H1 (cell line): ENCODE data around the gene TPRX1. TPM values are rescaled to one million over a fixed set of nuclear protein-coding genes. Genes with fewer than 3 reads are reported as not detected.
A peak's percentile ranks its signal among the peaks of the same experiment; 100 is the strongest.

ENCODE experiments used
- ASH2L ChIP-seq: fragments of 200-600, 300-600 bp; sonication (generic); IDR thresholded peaks from one replicate; pipeline ENCODE4 v1.7.1; 2017; ENCODE audit warnings: low read length
- BCL11A ChIP-seq, 2 experiments: IDR thresholded peaks; one replicate each; pipeline ENCODE4 v1.6.1; 2011; ENCODE audit warnings: low read depth in 2 of 2, low read length in 2 of 2, mild to moderate bottlenecking in 2 of 2
- CBX8 ChIP-seq: fragments of 300-800, 300-1000 bp; sonication (generic); IDR thresholded peaks from 2 replicates; pipeline ENCODE4 v1.7.1; 2016; ENCODE audit warnings: low read depth, low read length, borderline replicate concordance
- CEBPB ChIP-seq: IDR thresholded peaks from 2 replicates; pipeline ENCODE4 v1.6.1; 2012; ENCODE audit warnings: low read depth, low read length
- CHD2 ChIP-seq: IDR thresholded peaks from 2 replicates; pipeline ENCODE4 v1.6.1; 2012; ENCODE audit warnings: low read length, improper control_type of control experiment
- EGR1 ChIP-seq: IDR thresholded peaks from 2 replicates; pipeline ENCODE4 v1.6.1; 2011; ENCODE audit warnings: low read depth, low read length, borderline replicate concordance
- FOSL1 ChIP-seq: IDR thresholded peaks from 2 replicates; pipeline ENCODE4 v1.6.1; 2011; ENCODE audit warnings: mild to moderate bottlenecking, low read depth, low read length, moderate library complexity; ENCODE audit not compliant: insufficient read depth
- GABPA ChIP-seq: IDR thresholded peaks from 2 replicates; pipeline ENCODE4 v1.6.1; 2011; ENCODE audit warnings: mild to moderate bottlenecking, low read length, moderate library complexity, borderline replicate concordance; ENCODE audit not compliant: insufficient read depth
- GTF2F1 ChIP-seq: IDR thresholded peaks from 2 replicates; pipeline ENCODE4 v1.6.1; 2012; ENCODE audit warnings: low read depth, low read length, improper control_type of control experiment, borderline replicate concordance
- HDAC6 ChIP-seq: IDR thresholded peaks from one replicate; pipeline ENCODE4 v1.7.1; 2012; ENCODE audit warnings: low read depth, mild to moderate bottlenecking, inconsistent platforms, low read length, moderate library complexity
- JUN ChIP-seq: IDR thresholded peaks from 2 replicates; pipeline ENCODE4 v1.6.1; 2011; ENCODE audit warnings: low read depth, mild to moderate bottlenecking, improper control_type of control experiment, low read length
- JUND ChIP-seq: IDR thresholded peaks from 2 replicates; pipeline ENCODE4 v1.6.1; 2011; ENCODE audit warnings: mild to moderate bottlenecking, improper control_type of control experiment, low read length
- PHF8 ChIP-seq: fragments of 200-600 bp; sonication (generic); conservative IDR thresholded peaks from 2 replicates; pipeline ENCODE4 v1.7.1; 2012; ENCODE audit warnings: low read depth, mild to moderate bottlenecking, inconsistent platforms, low read length, moderate library complexity
- POLR2A ChIP-seq, 2 experiments: IDR thresholded peaks; 1 replicate in 1 of 2; 2 replicates in 1 of 2; pipeline ENCODE4 v1.6.1; 2011; ENCODE audit warnings: low read depth in 2 of 2, low read length in 2 of 2, mild to moderate bottlenecking in 2 of 2; ENCODE audit errors: control extremely low read depth in 1 of 2
- POU5F1 ChIP-seq: IDR thresholded peaks from 2 replicates; pipeline ENCODE4 v1.6.1; 2011; ENCODE audit warnings: low read depth, mild to moderate bottlenecking, low read length, moderate library complexity
- RAD21 ChIP-seq, 2 experiments: IDR thresholded peaks in 1 of 2; conservative IDR thresholded peaks in 1 of 2; 2 replicates each; pipeline ENCODE4 v1.6.1; 2011; ENCODE audit warnings: low read depth in 2 of 2, low read length in 2 of 2, improper control_type of control experiment in 1 of 2, inconsistent platforms in 1 of 2, mild to moderate bottlenecking in 1 of 2, moderate library complexity in 1 of 2
- RBBP5 ChIP-seq: IDR thresholded peaks from 2 replicates; pipeline ENCODE4 v1.7.1; 2012; ENCODE audit warnings: low read depth, mild to moderate bottlenecking, inconsistent platforms, low read length, moderate library complexity, borderline replicate concordance
- RFX5 ChIP-seq: IDR thresholded peaks from 2 replicates; pipeline ENCODE4 v1.6.1; 2011; ENCODE audit warnings: low read depth, low read length, improper control_type of control experiment, borderline replicate concordance
- RNF2 ChIP-seq: fragments of 200-900, 300-1000 bp; sonication (generic); IDR thresholded peaks from 2 replicates; pipeline ENCODE4 v1.7.1; 2016; ENCODE audit warnings: borderline replicate concordance, low read depth, mild to moderate bottlenecking, antibody characterized with exemption, low read length; ENCODE audit not compliant: poor library complexity, severe bottlenecking; ENCODE audit errors: missing control alignments
- SIRT6 ChIP-seq: IDR thresholded peaks from one replicate; pipeline ENCODE4 v1.7.1; 2012; ENCODE audit warnings: low read length, inconsistent platforms
- SP2 ChIP-seq: IDR thresholded peaks from 2 replicates; pipeline ENCODE4 v1.6.1; 2012; ENCODE audit warnings: mild to moderate bottlenecking, low read length, inconsistent platforms
- SP4 ChIP-seq: IDR thresholded peaks from 2 replicates; pipeline ENCODE4 v1.6.1; 2012; ENCODE audit warnings: low read length, inconsistent platforms
- SRF ChIP-seq: IDR thresholded peaks from 2 replicates; pipeline ENCODE4 v1.6.1; 2011; ENCODE audit warnings: mild to moderate bottlenecking, low read depth, low read length, moderate library complexity
- SUZ12 ChIP-seq: fragments of 200-600 bp; sonication (generic); IDR thresholded peaks from 2 replicates; pipeline ENCODE4 v1.6.1; 2012; ENCODE audit warnings: mild to moderate bottlenecking, inconsistent platforms, low read length, moderate library complexity, mixed read lengths
- TAF7 ChIP-seq: optimal IDR thresholded peaks from 2 replicates; pipeline ENCODE3; 2011; ENCODE audit warnings: low read depth, mild to moderate bottlenecking, inconsistent platforms, low read length, moderate library complexity, borderline replicate concordance
- USF2 ChIP-seq: IDR thresholded peaks from 2 replicates; pipeline ENCODE4 v1.6.1; 2011; ENCODE audit warnings: low read length, improper control_type of control experiment
- polyA plus RNA-seq, 7 experiments: library from polyadenylated mRNA; depleted of rRNA in 3 of 7; stranded (reverse) in 5 of 7; unstranded in 2 of 7; fragments of >200 nt in 5 of 7; fragments of 200-250 nt in 2 of 7; gene quantifications; 1 replicate in 5 of 7; 2 replicates in 1 of 7; 4 replicates in 1 of 7; pipeline versions ENCODE4 v1.2.1 to v1.2.3, GENCODE V29; 2011 to 2013; ENCODE audit warnings: missing spikeins in 2 of 7, mixed read lengths in 2 of 7
- total RNA-seq: library from RNA; stranded (reverse); fragmentation: NEBNext Ultra II Directional; extraction: Animal tissue kit (Norgen Biotek cat#: 25700); gene quantifications from 2 replicates; pipeline ENCODE4 v1.2.1, GENCODE V29; 2021

TPRX1 gene
- total and polyA plus RNA-seq, 2 of the 8 experiments (the other 6 are each of a cell fraction or from before 2014, with no cell fraction given) = 0.03 TPM; not detected in 1

DNA sequence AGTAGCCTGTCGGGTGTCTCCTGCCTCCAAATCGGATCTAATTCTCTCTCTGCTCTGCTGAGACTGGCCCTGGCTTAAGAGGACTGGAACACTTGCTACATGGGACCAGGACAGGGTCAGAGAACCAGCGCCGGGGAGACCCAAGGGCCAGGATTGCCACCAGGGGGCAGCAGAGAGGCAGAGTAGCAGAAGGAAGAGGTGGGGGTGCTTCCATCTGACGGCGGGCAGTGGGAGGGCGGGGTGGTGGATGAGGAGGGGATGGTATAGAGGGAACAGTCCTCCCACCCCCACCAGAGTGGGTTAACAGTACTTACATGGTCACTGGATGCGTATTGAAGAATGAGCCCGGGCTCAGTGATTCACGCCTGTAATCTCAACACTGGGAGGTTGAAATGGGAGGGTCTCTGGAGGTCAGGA is 13.9 kb downstream of the TPRX1 start (continued):
- no peak for TF ChIP-seq JUN
- TF ChIP-seq GABPA = peak; percentile 48; the same call in 1 of the 2 replicates
- no peak for TF ChIP-seq CEBPB
- 0 out of 3 replicates have a peak, but pooled peaks of 1 of the 2 experiments have one; percentile 26 for TF ChIP-seq POLR2A (IDR thresholded peaks at IDR 0.05; ENCODE audit: control extremely low read depth in 1 of 2, low read depth in 2 of 2, low read length in 2 of 2)
- no peak for TF ChIP-seq ASH2L
- TF ChIP-seq SUZ12 = no peak
- TF ChIP-seq SIRT6 = no peak
- no peak for TF ChIP-seq CHD2
- TF ChIP-seq EGR1 = no peak
- TF ChIP-seq CBX8 = no peak
- TF ChIP-seq SP4 = no peak
- no peak for TF ChIP-seq RNF2
- TF ChIP-seq POU5F1 = no peak
- TF ChIP-seq FOSL1 = no peak
- no peak for TF ChIP-seq RFX5
- TF ChIP-seq TAF7 = no peak
- no peak for TF ChIP-seq BCL11A (IDR thresholded peaks at IDR 0.05; ENCODE audit: low read depth in 2 of 2, low read length in 2 of 2)
- peak; percentile 58 to 74 for TF ChIP-seq RAD21 (IDR thresholded peaks at IDR 0.05 in 1 of 2, conservative IDR thresholded peaks at IDR 0.05 in 1 of 2; ENCODE audit: low read depth in 2 of 2, low read length in 2 of 2)
- TF ChIP-seq JUND = 0 out of 2 replicates have a peak, but pooled peaks have one; percentile 46
- no peak for TF ChIP-seq GTF2F1
- TF ChIP-seq USF2 = no peak
- no peak for TF ChIP-seq RBBP5
- TF ChIP-seq HDAC6 = no peak
- no peak for TF ChIP-seq SRF
- TF ChIP-seq SP2 = no peak
- TF ChIP-seq PHF8 = no peak
